Activated CD8-positive, alpha-beta memory T cell treated with anti-CD3 and anti-CD28 coated beads, Interleukin-2, amount 50 U/mL, for 1 hour (primary cell): ENCODE results near the gene CRNN.

Source experiments
- DNase-seq: peaks from one replicate; pipeline ENCODE4 v3.0.0-alpha.2; 2020; ENCODE audit errors: extremely low read depth

CRNN gene

DNA sequence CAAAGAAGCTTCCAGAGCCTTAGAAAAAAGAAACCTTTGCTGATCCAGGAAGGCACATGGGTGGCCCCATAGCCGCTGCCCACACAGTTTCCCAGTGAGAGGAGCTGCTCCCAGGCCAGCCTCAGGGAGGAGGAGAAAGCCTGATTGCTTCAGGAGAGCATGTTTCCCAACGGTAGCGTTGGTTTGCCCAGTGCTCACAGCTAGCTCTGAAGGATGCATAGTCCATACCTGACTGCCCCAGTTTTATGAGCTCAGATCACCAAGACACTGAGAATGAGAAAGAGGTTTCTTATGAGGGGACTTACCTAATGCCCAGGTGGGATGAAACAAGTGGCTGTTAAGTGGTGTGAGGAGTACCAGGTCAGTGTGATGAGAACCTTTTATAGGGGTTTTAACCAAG, at the start of gene CRNN:
Gene CRNN (minus strand): TSS at position 355 of the 400 bp plus-strand sequence. CDS start 2,030 bp downstream, outside the sequence.
- DNase-seq: no peak

GRCh38 chr1:152462636-152463035, 48.6 kb upstream of the CRNN start:
- no peak for DNase-seq

GRCh38 chr1:152461544-152461943, 47.5 kb upstream of the CRNN start:
- peak; percentile 14 for DNase-seq

GRCh38 chr1:152460529-152460899, 46.5 kb upstream of the CRNN start:
- DNase-seq: no peak

- DNase-seq: peak; percentile 36
Measured at GRCh38 chr1:152459596-152460528, 45.8 kb upstream of the CRNN start.

GRCh38 chr1:152458384-152459185, 44.5 kb upstream of the CRNN start:
- peak; percentile 18 for DNase-seq

- no peak for DNase-seq
Measured at GRCh38 chr1:152457561-152457960, 43.5 kb upstream of the CRNN start.

GRCh38 chr1:152457071-152457470, 43.0 kb upstream of the CRNN start:
- DNase-seq: no peak

DNA sequence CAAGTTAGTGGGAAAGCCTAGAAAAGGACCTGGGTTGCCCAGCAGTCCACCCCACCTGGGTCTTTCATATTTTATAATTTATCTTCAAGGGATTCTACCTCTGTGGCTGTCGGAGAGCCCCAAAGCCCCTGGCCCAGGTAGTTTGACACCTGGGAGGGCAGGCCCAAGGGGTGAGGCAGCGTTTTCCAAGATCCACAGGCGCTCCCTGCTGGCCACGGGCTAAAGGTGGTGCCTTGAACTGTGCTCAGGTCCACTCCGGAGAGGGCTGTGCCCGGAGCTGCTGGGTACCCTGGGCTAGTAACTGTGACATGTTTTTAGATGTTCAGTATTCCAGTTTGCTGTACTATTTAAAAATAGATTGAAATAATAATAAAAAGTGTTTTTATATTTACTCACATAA, 37.2 kb upstream of the CRNN start:
- no peak for DNase-seq

GRCh38 chr1:152449661-152450060, 35.6 kb upstream of the CRNN start:
- DNase-seq: no peak

- DNase-seq: no peak
Measured at GRCh38 chr1:152448496-152448895, 34.4 kb upstream of the CRNN start.

- DNase-seq: no peak
Measured at GRCh38 chr1:152448095-152448494, 34.0 kb upstream of the CRNN start.

DNA sequence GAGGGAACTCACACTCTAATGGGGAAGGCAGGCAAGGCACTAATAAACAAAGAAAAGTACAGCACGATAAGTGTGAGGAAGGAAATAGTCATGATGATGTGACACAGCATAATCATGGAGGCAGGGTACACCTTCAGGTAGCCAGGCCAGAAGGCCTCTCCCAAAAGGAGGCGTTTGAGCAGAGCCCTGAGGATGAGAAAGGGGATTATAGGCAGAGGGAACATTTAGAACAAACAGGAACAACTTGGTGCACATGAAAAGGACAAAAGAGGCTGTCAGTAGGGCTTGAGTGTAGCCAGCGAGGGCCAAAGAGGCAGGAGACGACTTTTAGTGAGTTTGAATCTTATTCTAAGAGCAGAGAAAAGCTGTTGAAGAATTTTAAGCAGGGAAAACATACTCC, 33.4 kb upstream of the CRNN start:
- DNase-seq: no peak

DNA sequence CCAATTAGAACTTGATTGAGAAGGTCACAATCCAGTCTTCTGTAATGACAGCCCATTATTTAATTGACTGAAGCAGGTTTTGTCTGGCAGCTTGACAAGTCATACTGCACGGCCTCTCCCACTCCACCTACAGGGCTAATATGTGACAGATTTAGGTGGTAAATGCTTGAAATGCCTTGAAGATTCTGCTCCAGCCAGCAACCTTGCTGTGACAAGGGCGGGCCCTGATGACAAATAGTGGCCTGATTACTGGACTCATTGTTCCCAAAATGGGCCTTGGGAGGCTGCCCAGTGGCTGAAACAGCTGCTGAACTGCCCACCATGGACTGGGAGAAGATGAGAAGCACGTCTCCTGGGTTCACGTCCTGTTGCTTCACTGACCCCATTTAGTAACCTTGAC, 30.0 kb upstream of the CRNN start:
- DNase-seq: no peak

DNA sequence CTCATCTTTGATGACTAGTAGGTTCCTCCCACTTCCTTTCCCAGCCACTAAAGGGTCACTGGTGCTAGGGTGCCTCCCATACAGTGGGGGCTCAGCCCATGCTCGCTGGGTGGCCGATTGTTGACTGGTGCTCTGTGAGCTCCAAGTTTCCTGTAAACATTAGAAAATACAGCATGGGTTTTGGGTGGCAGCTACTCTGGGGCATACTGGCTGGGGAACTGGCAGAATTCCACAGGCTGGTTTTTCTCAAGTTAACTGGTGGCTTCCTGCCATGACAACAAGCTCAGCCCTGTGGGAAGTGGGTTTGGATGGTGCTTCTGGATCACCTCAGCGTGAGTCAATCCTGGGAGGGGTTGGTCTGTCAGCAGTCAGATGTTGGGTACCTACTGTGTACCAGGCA, 28.7 kb upstream of the CRNN start:
- DNase-seq: no peak

GRCh38 chr1:152442301-152442700, 28.2 kb upstream of the CRNN start:
- no peak for DNase-seq

DNA sequence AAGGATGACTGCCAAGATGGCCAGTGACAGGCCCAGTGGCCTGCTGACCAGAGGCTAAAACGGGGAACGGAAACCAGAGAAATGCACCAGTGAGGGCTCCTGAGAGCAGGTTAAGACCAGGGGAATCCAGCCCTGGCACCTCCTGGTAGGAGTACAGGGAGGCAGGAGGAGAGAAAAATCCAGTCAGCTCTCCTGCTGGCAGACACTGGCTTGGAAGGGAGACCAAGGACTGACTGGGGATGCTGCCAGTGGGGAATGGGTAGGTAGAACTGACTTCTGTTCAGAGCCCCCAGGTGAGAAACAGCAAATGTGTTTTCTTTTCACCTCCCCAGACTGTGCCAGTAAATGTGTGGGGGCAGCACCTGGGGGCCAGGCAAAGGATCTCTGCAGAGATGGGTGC, 27.7 kb upstream of the CRNN start:
- DNase-seq: no peak

GRCh38 chr1:152440635-152441471, 26.8 kb upstream of the CRNN start:
- peak; percentile 26 for DNase-seq

- DNase-seq: no peak
Measured at GRCh38 chr1:152436593-152437496, 22.8 kb upstream of the CRNN start.

- DNase-seq: no peak
Measured at GRCh38 chr1:152427458-152427857, 13.4 kb upstream of the CRNN start.

- DNase-seq: no peak
Measured at GRCh38 chr1:152426731-152427130, 12.7 kb upstream of the CRNN start.
